IMR-90 (cell line): ENCODE results near the gene ZNF606. TPM values are rescaled to one million over a fixed set of nuclear protein-coding genes. Genes with fewer than 3 reads are reported as not detected.

Source experiments
- ATAC-seq: fragments of 200-7000 bp; cut with Tn5 transposase; 2 replicates; pipeline ENCODE4 v1.9.1; 2020; ENCODE audit warnings: low read depth, mild to moderate bottlenecking, moderate library complexity
- BruUV-seq: library from RNA; stranded (reverse); fragments of 400-500 nt; replicated peaks from 2 replicates; lab custom pipeline; 2021; lab: Mats Ljungman, UMichigan
- CTCF ChIA-PET: fragments of 300-600 bp; formaldehyde crosslinking; extraction: SDS; loops from one replicate; lab custom pipeline; 2021; ENCODE audit warnings: antibody characterized with exemption; lab: Yijun Ruan, JAX
- POLR2A ChIA-PET: fragments of 300-600 bp; sonication (Branson Sonifier 250); formaldehyde crosslinking; loops from one replicate; lab custom pipeline; 2022; ENCODE audit warnings: antibody characterized with exemption; ENCODE audit not compliant: unreplicated experiment; lab: Charles Lee
- DNase-seq: peaks from one replicate; pipeline ENCODE4 v3.0.0; 2013
- H2AFZ ChIP-seq: replicated peaks from 2 replicates; pipeline ENCODE3; 2013; ENCODE audit warnings: low read length, mild to moderate bottlenecking; ENCODE audit not compliant: poor library complexity
- H2AK5ac ChIP-seq: 2 replicates; pipeline ENCODE4 v1.6.1; 2013; ENCODE audit warnings: low read depth, low read length, inconsistent platforms
- H2AK9ac ChIP-seq: replicated peaks from 2 replicates; pipeline ENCODE3; 2013; ENCODE audit warnings: mild to moderate bottlenecking, low read depth, low read length, moderate library complexity; ENCODE audit not compliant: poor library complexity
- H2BK120ac ChIP-seq: 2 replicates; pipeline ENCODE4 v1.6.1; 2013; ENCODE audit warnings: low read depth, low read length, inconsistent platforms
- H2BK15ac ChIP-seq: 3 replicates; pipeline ENCODE4 v1.6.1; 2013; ENCODE audit warnings: low read depth, low read length, inconsistent platforms
- H2BK20ac ChIP-seq: 2 replicates; pipeline ENCODE4 v1.6.1; 2013; ENCODE audit warnings: low read depth, mild to moderate bottlenecking, inconsistent platforms, low read length, moderate library complexity
- H2BK5ac ChIP-seq: 2 replicates; pipeline ENCODE4 v1.6.1; 2013; ENCODE audit warnings: mild to moderate bottlenecking, low read depth, low read length, inconsistent platforms; ENCODE audit not compliant: poor library complexity, severe bottlenecking
- H3K14ac ChIP-seq: replicated peaks from 2 replicates; pipeline ENCODE4 v1.6.1; 2013; ENCODE audit warnings: low read depth, low read length, inconsistent platforms
- H3K18ac ChIP-seq: 2 replicates; pipeline ENCODE4 v1.6.1; 2013; ENCODE audit warnings: low read depth, low read length, control low read depth
- H3K23ac ChIP-seq: 2 replicates; pipeline ENCODE4 v1.6.1; 2013; ENCODE audit warnings: low read depth, low read length, inconsistent platforms
- H3K27ac ChIP-seq: 2 replicates; pipeline ENCODE4 v1.5.1; 2013; ENCODE audit warnings: mild to moderate bottlenecking, control low read depth, low read length; ENCODE audit not compliant: insufficient read depth
- H3K27me3 ChIP-seq: 2 replicates; pipeline ENCODE4 v1.6.1; 2013; ENCODE audit warnings: low read length; ENCODE audit not compliant: control insufficient read depth, insufficient read depth
- H3K36me3 ChIP-seq: 2 replicates; pipeline ENCODE4 v1.6.1; 2013; ENCODE audit warnings: low read length, mixed read lengths; ENCODE audit not compliant: control insufficient read depth, insufficient read depth
- H3K4ac ChIP-seq: 2 replicates; pipeline ENCODE4 v1.6.1; 2013; ENCODE audit warnings: low read depth, low read length, inconsistent platforms
- H3K4me1 ChIP-seq: 2 replicates; pipeline ENCODE4 v1.6.1; 2013; ENCODE audit warnings: low read length, mixed read lengths; ENCODE audit not compliant: control insufficient read depth, insufficient read depth
- H3K4me2 ChIP-seq: 2 replicates; pipeline ENCODE4 v1.6.1; 2013; ENCODE audit warnings: low read depth, mild to moderate bottlenecking, control low read depth, low read length, moderate library complexity
- H3K4me3 ChIP-seq: 2 replicates; pipeline ENCODE4 v1.5.1; 2013; ENCODE audit warnings: low read depth, mild to moderate bottlenecking, control low read depth, low read length, moderate library complexity; ENCODE audit not compliant: insufficient read depth
- H3K56ac ChIP-seq: 2 replicates; pipeline ENCODE4 v1.6.1; 2013; ENCODE audit warnings: low read length, inconsistent platforms; ENCODE audit not compliant: insufficient read depth; ENCODE audit errors: extremely low read depth
- H3K79me1 ChIP-seq, 2 experiments: 2 replicates each; pipeline ENCODE4 v1.6.1; 2013; ENCODE audit warnings: low read length in 2 of 2, inconsistent platforms in 1 of 2, low read depth in 1 of 2
- H3K9ac ChIP-seq: 2 replicates; pipeline ENCODE4 v1.6.1; 2013; ENCODE audit warnings: low read depth, low read length, control low read depth
- H3K9me1 ChIP-seq: 2 replicates; pipeline ENCODE4 v1.6.1; 2013; ENCODE audit warnings: low read length, inconsistent platforms; ENCODE audit not compliant: insufficient read depth
- H3K9me3 ChIP-seq: 2 replicates; pipeline ENCODE4 v1.6.1; 2013; ENCODE audit warnings: low read length; ENCODE audit not compliant: control insufficient read depth, insufficient read depth
- H4K20me1 ChIP-seq: 2 replicates; pipeline ENCODE4 v1.6.1; 2013; ENCODE audit warnings: low read length, inconsistent platforms; ENCODE audit not compliant: insufficient read depth
- H4K5ac ChIP-seq: 2 replicates; pipeline ENCODE4 v1.6.1; 2013; ENCODE audit warnings: mild to moderate bottlenecking, low read depth, low read length, control low read depth
- H4K8ac ChIP-seq, 2 experiments: 2 replicates each; pipeline ENCODE4 v1.6.1; 2013; ENCODE audit warnings: low read depth in 2 of 2, low read length in 2 of 2, control low read depth in 1 of 2, inconsistent platforms in 1 of 2
- H4K91ac ChIP-seq: 2 replicates; pipeline ENCODE4 v1.6.1; 2013; ENCODE audit warnings: low read depth, low read length, inconsistent platforms; ENCODE audit not compliant: insufficient read depth
- BHLHE40 ChIP-seq: fragments of 150-350 bp; IDR thresholded peaks from 2 replicates; pipeline ENCODE4 v1.6.1; 2016; ENCODE audit warnings: mild to moderate bottlenecking, low read depth, low read length
- CEBPB ChIP-seq: IDR thresholded peaks from 2 replicates; pipeline ENCODE4 v1.6.1; 2012; ENCODE audit warnings: low read depth, low read length, improper control_type of control experiment
- CHD1 ChIP-seq: IDR thresholded peaks from 2 replicates; pipeline ENCODE4 v1.6.1; 2012; ENCODE audit warnings: low read depth, low read length, improper control_type of control experiment
- MAFK ChIP-seq: IDR thresholded peaks from 2 replicates; pipeline ENCODE4 v1.6.1; 2012; ENCODE audit warnings: low read depth, low read length, improper control_type of control experiment
- NFE2L2 ChIP-seq: fragments of 150-350 bp; IDR thresholded peaks from 2 replicates; pipeline ENCODE4 v1.6.1; 2016; ENCODE audit warnings: low read depth, mild to moderate bottlenecking, low read length
- POLR2A ChIP-seq: IDR thresholded peaks from 2 replicates; pipeline ENCODE4 v1.6.1; 2012; ENCODE audit warnings: mild to moderate bottlenecking, low read depth, low read length
- RAD21 ChIP-seq: IDR thresholded peaks from 2 replicates; pipeline ENCODE4 v1.6.1; 2012; ENCODE audit warnings: low read length, improper control_type of control experiment
- RCOR1 ChIP-seq: IDR thresholded peaks from 2 replicates; pipeline ENCODE4 v1.6.1; 2012; ENCODE audit warnings: mild to moderate bottlenecking, low read length, improper control_type of control experiment; ENCODE audit not compliant: insufficient replicate concordance
- RFX5 ChIP-seq: IDR thresholded peaks from 2 replicates; pipeline ENCODE4 v1.8.0; 2012; ENCODE audit warnings: low read depth, mild to moderate bottlenecking, low read length, moderate library complexity
- SMC3 ChIP-seq: fragments of 150-350 bp; IDR thresholded peaks from 2 replicates; pipeline ENCODE4 v1.6.1; 2016; ENCODE audit warnings: low read depth, mild to moderate bottlenecking, antibody characterized with exemption, low read length, moderate library complexity
- USF2 ChIP-seq: fragments of 150-350 bp; IDR thresholded peaks from 2 replicates; pipeline ENCODE4 v1.6.1; 2017; ENCODE audit warnings: mild to moderate bottlenecking, antibody characterized with exemption, low read length, low read depth
- WGBS, 2 experiments: methylation state at CpG; one replicate each; pipeline versions ENCODE4 v1.1.5 to v1.1.7; 2013; ENCODE audit warnings: missing lambda C conversion rate in 2 of 2; ENCODE audit not compliant: insufficient read length in 1 of 2; ENCODE audit errors: extremely low coverage in 2 of 2; 5-methylcytosine and 5-hydroxymethylcytosine counted together
- dilution Hi-C: fragments of 300-500 bp; cut with HindIII; formaldehyde crosslinking; loops from one replicate; pipeline ENCODE4 v1.14.3; 2018; ENCODE audit warnings: low sequenced_read_pairs; ENCODE audit not compliant: unreplicated experiment
- in situ Hi-C: fragments of 300-500 bp; cut with MboI; formaldehyde crosslinking; loops from 3 replicates; pipeline ENCODE4 v1.14.3; 2019; ENCODE audit warnings: low sequenced_read_pairs, inconsistent platforms, mixed read lengths
- intact Hi-C: fragments of 100-400 bp; cut with micrococcal nuclease; formaldehyde crosslinking; loops from 2 replicates; pipeline ENCODE4 v1.10.0; 2022
- polyA plus RNA-seq, 3 experiments: library from polyadenylated mRNA; depleted of rRNA; stranded (reverse); fragments of >200 nt; gene quantifications; 2 replicates each; pipeline ENCODE4 v1.2.3, GENCODE V29; 2012; ENCODE audit warnings: low replicate concordance in 1 of 3
- total RNA-seq: library from RNA; depleted of rRNA; stranded (reverse); fragments of >200 nt; gene quantifications from 2 replicates; pipeline ENCODE4 v1.2.3, GENCODE V29; 2012

The ZNF606 gene
- total and polyA plus RNA-seq, 2 of the 4 experiments (the other 2 are of a cell fraction), result 4.3 to 9.0 TPM

GRCh38 chr19:58034477-58034793 lies 31.8 kb upstream of the ZNF606 start:
- no peaks in the 10 kb centered on the region for H3K79me1 ChIP-seq
- TF ChIP-seq BHLHE40, result no peak
- TF ChIP-seq CEBPB, result no peak
- TF ChIP-seq RCOR1, result no peak
- TF ChIP-seq USF2, result no peak
- TF ChIP-seq RFX5, result no peak
- TF ChIP-seq MAFK, result no peak
- TF ChIP-seq NFE2L2, result no peak
- TF ChIP-seq POLR2A, result no peak
- no peak for TF ChIP-seq CHD1
- TF ChIP-seq SMC3, result no peak
- TF ChIP-seq RAD21, result no peak
- H3K4ac ChIP-seq, result no peak overlapping the region
- no peaks in the 10 kb centered on the region for H4K20me1 ChIP-seq
- no peak overlapping the region for H3K56ac ChIP-seq
- WGBS, 2 experiments, result 0% methylated on average over 8 of the region's 20 CpGs; no CpG with 5 or more reads in 1 of the 2 experiments
- H2AK5ac ChIP-seq, result no peak overlapping the region
- no peak overlapping the region for H4K8ac ChIP-seq
- no peak overlapping the region for H4K5ac ChIP-seq
- peaks cover 20% of the 10 kb centered on the region for H3K9me3 ChIP-seq
- no peak overlapping the region for H3K9ac ChIP-seq
- no peaks in the 10 kb centered on the region for H3K36me3 ChIP-seq
- no peak overlapping the region for H2BK20ac ChIP-seq
- ChIA-PET CTCF (no interaction called here), POLR2A (no interaction called here)
- H3K27me3 ChIP-seq, result no peaks in the 10 kb centered on the region
- no peak overlapping the region for H3K27ac ChIP-seq
- H3K4me3 ChIP-seq, result no peak overlapping the region
- H2AK9ac ChIP-seq, result no peak overlapping the region
- no peak overlapping the region for H4K91ac ChIP-seq
- H3K18ac ChIP-seq, result no peak overlapping the region
- DNase-seq (no peak), ATAC-seq (no peak)
- H3K4me1 ChIP-seq, result no peaks in the 10 kb centered on the region
- H2BK15ac ChIP-seq, result no peak overlapping the region
- no peak overlapping the region for H2BK5ac ChIP-seq
- intact Hi-C loops, result no loop called here
- no peak overlapping the region for H3K14ac ChIP-seq
- no TSS peak for BruUV-seq
- no peak overlapping the region for H2BK120ac ChIP-seq
- no peak overlapping the region for H3K23ac ChIP-seq
- in situ Hi-C loops, result no loop called here
- peak overlapping the region; percentile 32 for H2AFZ ChIP-seq
- H3K9me1 ChIP-seq, result no peaks in the 10 kb centered on the region
- dilution Hi-C loops, result no loop called here
- H3K4me2 ChIP-seq, result no peak overlapping the region
